ENCODE results near the gene NDFIP2.

- TF ChIP-seq RAD51 (IDR thresholded peaks at IDR 0.05) (no peak), POLR2A (IDR thresholded peaks at IDR 0.05; ENCODE audit: low read depth, low read length) (no peak), E2F4 (IDR thresholded peaks at IDR 0.05; ENCODE audit: low read depth, low read length) (no peak), MTA2 (IDR thresholded peaks at IDR 0.05; ENCODE audit: low read depth) (no peak), SPI1 (IDR thresholded peaks at IDR 0.05; ENCODE audit: borderline replicate concordance, insufficient read depth, low read depth, low read length) (no peak)
- TF ChIP-seq, protein P1, sequence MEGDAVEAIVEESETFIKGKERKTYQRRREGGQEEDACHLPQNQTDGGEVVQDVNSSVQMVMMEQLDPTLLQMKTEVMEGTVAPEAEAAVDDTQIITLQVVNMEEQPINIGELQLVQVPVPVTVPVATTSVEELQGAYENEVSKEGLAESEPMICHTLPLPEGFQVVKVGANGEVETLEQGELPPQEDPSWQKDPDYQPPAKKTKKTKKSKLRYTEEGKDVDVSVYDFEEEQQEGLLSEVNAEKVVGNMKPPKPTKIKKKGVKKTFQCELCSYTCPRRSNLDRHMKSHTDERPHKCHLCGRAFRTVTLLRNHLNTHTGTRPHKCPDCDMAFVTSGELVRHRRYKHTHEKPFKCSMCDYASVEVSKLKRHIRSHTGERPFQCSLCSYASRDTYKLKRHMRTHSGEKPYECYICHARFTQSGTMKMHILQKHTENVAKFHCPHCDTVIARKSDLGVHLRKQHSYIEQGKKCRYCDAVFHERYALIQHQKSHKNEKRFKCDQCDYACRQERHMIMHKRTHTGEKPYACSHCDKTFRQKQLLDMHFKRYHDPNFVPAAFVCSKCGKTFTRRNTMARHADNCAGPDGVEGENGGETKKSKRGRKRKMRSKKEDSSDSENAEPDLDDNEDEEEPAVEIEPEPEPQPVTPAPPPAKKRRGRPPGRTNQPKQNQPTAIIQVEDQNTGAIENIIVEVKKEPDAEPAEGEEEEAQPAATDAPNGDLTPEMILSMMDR (IDR thresholded peaks at IDR 0.05 in 2 of 3, conservative IDR thresholded peaks at IDR 0.05 in 1 of 3; ENCODE audit: control insufficient read depth in 2 of 3, extremely low read depth in 1 of 3, insufficient read depth in 1 of 3, low read depth in 3 of 3, low read length in 3 of 3): no peak
Observed at GRCh38 chr13:79458436-79458835, 22.5 kb upstream of the NDFIP2 start.
